ENCODE results near the gene GLT6D1. TPM values are rescaled to one million over a fixed set of nuclear protein-coding genes. Genes with fewer than 3 reads are reported as not detected.

Gene GLT6D1
- polyA plus RNA-seq, 4 donors: not detected

DNA sequence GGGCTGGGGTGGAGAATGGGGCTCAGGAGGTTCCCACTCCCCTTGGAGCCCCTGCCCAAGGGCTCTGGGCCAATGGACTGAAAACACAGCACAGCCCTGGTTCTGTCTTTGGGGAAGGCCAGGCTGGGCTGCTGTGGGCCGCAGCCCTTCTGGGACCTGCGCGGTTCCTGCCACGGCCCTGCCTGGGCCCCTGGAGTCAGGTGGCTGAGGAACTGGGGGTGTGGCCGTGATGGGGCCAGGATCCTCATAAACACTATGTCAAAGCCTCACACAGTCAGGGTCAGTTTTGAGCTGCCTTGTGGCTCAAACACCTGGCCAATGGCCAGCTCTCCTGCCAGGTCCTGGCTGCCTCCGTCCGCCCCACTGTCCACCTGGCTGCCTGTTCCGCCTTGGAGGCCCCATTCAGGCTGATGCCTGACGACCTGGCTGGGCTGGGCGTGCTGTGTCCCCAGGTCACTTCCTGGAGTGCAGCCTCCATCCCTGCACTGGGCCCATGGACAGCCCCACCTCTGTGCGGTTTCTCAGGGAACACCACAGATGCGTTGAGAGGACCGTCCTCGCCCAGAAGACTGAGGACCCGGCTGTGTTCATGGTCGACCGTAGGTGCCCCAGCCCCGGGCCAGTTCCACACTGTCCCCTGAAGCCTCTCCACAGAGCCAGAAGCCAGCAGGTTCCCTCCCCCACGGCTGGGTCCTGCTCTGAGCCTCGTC, 50.3 kb downstream of the GLT6D1 start:
- no peak for DNase-seq (ENCODE audit: low read depth in 4 of 4, low spot score in 3 of 4)

- no peak for DNase-seq (ENCODE audit: low read depth in 4 of 4, low spot score in 3 of 4)
Measured at GRCh38 chr9:135588371-135588770, 51.0 kb downstream of the GLT6D1 start.

- no peak for DNase-seq (ENCODE audit: low read depth in 4 of 4, low spot score in 3 of 4)
Measured at GRCh38 chr9:135587658-135588057, 51.7 kb downstream of the GLT6D1 start.

DNA sequence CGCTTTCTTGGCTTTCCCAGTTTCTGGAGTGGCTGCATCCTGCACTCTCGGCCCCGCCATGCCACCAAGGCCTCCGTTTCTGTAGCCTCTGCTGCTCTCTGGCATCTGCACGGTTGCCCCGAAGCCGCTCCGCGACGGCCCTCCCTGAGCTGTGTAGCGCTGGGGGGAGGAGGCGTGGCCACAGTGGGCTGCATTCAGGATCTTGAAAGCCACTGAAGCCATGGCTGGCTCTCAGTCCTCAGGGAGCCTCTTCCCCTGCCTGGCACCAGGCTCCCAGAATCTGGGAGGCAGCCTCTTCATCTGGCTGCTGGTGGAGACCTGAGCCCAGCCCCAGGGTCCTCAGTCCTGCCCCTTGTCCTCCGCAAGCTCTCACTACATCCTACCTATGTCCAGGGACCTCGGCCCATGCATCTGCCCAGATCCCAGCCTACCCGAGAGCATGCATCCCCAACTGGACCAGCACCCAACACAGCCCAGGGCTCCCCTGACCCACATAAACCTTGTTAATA, 52.7 kb downstream of the GLT6D1 start:
- no peak for DNase-seq (ENCODE audit: low read depth in 4 of 4, low spot score in 3 of 4)

- DNase-seq (ENCODE audit: low read depth in 4 of 4, low spot score in 3 of 4): no peak
Measured at GRCh38 chr9:135584934-135585333, 54.4 kb downstream of the GLT6D1 start.

DNA sequence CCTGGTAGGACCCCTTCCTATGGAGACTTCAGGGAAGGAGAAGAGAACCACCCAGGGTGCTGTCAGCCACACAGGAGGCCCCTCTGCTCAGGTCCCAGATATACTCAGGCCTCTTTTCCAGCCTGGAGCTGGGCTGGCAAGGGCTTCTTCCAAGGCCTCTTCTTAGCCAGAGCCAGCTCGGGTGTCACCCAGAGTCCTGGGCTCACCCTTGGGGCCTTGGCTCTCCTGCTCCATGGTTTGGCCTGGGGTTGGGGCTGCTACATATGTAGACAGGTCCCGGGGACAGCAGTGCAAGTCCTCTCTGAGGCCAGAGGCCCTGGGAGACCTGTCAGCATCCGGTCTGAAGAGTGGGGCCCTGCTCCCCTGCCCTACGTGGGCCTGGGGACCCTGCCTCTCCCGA, 55.0 kb downstream of the GLT6D1 start:
- DNase-seq (ENCODE audit: low read depth in 4 of 4, low spot score in 3 of 4): no peak

DNA sequence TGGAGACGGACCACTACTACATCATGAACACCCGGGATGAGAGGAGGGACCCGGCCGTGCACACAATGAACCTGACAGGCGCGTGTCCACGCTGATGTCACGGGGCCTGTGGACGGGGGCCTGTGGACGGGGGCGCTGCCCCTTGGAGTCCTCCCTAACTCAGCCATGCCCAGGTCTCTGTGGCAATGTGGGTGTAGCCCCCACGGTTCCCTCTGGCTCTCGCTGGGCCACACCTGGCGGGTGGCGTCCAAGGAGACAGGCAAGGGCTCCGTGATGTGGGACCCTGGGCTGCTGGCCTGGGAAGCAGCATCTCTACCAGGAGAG, 55.7 kb downstream of the GLT6D1 start:
- no peak for DNase-seq (ENCODE audit: low read depth in 4 of 4, low spot score in 3 of 4)

DNA sequence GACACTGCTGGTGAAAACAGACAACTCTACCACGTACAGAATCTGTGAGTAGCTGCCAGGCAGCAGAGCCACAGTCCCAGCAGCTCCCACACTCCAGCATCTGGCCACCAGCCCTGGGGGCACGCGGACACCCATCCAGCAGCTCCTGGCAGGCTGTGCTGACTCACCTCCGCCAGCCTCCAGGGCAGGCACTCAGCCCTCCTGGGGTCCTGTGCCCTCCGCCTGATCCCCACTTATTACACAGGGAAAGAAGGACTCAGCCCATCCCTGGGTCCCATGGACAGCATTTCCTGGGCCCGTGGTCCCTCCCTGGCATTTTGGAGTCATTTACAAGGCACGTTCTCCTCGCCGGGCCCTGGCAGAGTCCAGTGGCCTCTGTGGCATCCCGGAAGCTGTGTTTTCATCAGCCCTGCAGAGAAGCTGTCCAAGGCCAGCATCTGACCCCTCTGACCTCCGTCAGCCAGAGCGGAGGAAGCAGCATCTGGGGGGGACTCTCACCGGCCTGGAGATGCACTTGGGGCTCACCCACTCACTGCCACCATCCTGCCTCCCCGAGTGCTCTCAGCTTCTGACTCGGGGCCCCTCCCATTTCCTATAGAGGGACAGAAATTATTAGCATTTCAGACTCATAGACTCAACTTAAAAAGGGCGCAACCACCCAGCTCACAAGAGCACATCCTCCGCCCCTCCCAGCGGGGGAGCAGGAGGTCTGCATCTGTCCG, 56.2 kb downstream of the GLT6D1 start:
- DNase-seq (ENCODE audit: low read depth in 4 of 4, low spot score in 3 of 4): no peak

GRCh38 chr9:135582541-135582940, 56.8 kb downstream of the GLT6D1 start:
- no peak for DNase-seq (ENCODE audit: low read depth in 4 of 4, low spot score in 3 of 4)

DNA sequence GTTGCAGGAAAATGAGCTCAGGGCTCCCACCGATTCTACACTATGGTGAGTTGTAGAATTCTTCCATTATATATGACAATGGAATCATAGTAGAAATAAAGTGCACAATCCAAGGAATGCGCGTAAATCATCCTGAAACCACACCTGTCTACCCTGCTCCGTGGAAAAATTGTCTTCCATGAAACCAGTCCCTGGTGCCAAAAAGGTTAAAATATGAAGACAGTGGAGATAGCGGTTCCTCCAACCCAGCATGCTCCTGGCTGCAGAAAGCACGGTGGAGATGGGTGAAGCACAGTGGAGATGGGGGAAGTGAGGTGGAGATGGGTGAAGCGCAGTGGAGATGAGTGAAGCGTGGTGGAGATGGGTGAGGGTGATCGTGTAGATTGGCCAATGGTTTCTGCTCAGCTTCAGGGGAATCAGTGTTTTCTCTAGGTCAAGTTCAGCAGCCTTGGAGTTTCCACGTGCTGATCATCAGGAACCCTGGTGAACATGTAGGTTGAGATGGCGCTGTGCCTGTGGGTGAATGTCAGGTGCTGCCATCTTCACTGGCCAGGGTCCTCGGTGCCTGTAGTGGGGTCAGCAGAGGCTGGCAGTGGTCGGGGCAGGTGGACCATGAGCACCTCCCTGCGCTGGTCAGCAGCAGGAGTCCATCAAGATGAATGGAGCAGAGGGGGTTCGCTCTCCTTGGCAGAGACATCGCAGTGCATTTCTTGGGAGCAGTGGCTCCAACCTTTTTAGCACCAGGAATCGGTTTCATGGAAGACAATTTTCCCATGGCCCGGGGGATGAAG, 57.5 kb downstream of the GLT6D1 start:
- DNase-seq (ENCODE audit: low read depth in 4 of 4, low spot score in 3 of 4): no peak

DNA sequence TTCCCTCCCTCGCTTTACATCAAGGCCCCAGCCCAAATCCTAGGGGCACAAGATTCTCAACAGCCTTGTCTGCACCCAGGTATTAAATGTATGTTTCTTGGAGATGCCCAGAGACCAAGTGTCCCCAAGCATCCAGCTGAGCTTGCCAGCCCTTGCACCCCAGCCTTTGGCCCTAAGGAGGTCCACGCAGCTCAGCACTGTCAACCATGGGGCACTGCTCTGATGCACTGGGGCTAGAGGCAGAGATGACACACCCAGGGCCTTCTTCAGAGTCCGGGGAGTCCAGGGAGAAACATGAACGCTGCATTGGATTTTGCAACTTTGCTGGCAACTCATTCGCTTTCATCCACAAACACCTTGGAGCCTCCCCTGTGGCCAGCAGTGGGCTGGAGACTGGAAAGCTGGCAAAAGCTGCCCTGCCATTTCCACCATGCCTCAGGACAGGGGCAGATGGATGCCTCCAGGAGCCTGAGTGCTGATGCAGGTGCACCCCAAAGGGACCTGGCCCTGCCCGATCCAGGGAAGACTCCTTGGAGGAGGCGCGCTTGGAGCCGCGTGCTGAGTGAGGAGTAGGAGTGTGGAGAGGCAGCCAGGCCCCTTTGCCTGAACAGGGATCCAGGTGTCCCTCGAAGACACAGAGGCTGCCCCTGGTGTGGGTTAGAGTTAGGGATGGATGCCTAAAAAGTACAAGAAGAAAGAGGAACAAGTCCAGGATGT, 58.5 kb downstream of the GLT6D1 start:
- DNase-seq (ENCODE audit: low read depth in 4 of 4, low spot score in 3 of 4): no peak

DNA sequence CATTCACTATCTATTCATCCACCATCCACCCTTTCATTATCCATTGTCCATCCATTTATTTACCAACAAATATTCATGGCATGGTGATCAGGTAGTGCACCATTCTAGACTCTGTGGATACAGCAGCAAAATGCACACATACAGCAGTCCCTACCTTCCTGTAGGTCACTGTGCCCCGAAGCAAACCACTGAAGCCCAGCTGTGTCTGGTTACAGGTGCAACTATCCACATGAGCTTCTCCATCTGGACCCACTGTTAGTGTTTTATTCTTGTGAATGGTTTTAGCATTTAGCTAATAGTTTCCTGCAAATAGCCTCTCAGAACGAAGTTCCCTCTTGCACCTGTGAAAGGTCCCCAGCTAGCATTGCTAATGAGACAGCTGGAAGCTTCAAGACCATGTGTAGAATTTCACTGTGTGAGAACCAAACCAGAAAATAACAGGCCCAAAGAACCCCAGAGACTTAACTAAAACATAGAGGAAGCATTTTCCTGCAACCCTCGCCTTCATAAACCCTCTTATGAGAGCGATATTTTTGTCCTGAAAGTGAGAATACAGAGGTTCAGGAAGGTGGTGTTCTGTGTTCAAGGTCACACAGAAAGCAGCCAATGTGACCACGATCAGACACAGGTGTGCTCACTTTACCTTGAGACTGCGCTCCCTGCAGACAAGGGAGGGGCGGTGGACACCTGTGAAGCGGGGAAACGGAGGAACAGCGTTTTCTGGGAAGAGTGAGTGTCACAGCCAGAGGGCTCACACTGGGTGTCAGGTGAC, 59.3 kb downstream of the GLT6D1 start:
- DNase-seq (ENCODE audit: low read depth in 4 of 4, low spot score in 3 of 4): no peak

- DNase-seq (ENCODE audit: low read depth in 4 of 4, low spot score in 3 of 4): no peak
Measured at GRCh38 chr9:135579356-135579755, 60.0 kb downstream of the GLT6D1 start.

- no peak for DNase-seq (ENCODE audit: low read depth in 4 of 4, low spot score in 3 of 4)
Measured at GRCh38 chr9:135577256-135577655, 62.1 kb downstream of the GLT6D1 start.

- DNase-seq (ENCODE audit: low read depth in 4 of 4, low spot score in 3 of 4): no peak
Measured at GRCh38 chr9:135575995-135576631, 63.2 kb downstream of the GLT6D1 start.

DNA sequence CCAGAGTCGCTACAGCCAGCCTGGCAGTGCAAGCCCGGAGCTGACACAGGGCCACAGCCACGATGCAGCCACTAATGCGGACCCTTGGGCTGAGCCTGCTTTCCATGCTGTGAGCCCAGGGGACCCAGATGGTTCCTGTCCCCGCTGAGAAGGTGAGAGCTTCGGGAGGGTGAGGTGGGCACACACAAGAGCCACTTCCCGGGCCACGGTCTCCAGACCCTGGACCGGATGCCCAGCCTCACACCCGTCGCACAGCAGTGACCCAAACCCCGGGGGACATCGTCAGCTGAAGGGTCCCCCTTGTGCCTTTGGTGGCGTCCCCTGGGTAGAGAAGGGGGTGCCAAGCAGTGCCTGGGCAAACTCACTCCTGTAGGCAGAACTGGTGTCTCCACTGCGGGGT, 64.4 kb downstream of the GLT6D1 start:
- no peak for DNase-seq (ENCODE audit: low read depth in 4 of 4, low spot score in 3 of 4)

GRCh38 chr9:135574331-135574730, 65.0 kb downstream of the GLT6D1 start:
- no peak for DNase-seq (ENCODE audit: low read depth in 4 of 4, low spot score in 3 of 4)
